Breast epithelium (tissue), 3 donors: ENCODE results near the gene EIF4G3.

Experiments used
- CTCF ChIP-seq, 3 donors: fragments of 450-650 bp; IDR thresholded peaks; one replicate each; pipeline ENCODE4 v1.5.1; 2016 to 2017; ENCODE audit warnings: antibody characterized with exemption in 3 of 3, mild to moderate bottlenecking in 3 of 3, moderate library complexity in 3 of 3
- POLR2A ChIP-seq: fragments of 450-650 bp; IDR thresholded peaks from one replicate; pipeline ENCODE4 v1.6.1; 2016; ENCODE audit warnings: antibody characterized with exemption, mild to moderate bottlenecking, moderate library complexity
- POLR2AphosphoS5 ChIP-seq, 3 donors: sonication (generic); formaldehyde crosslinking; IDR thresholded peaks; one replicate each; pipeline ENCODE4 v1.6.1; 2017; ENCODE audit warnings: antibody characterized with exemption in 3 of 3

GRCh38 chr1:20956272-20956671, 220.4 kb downstream of the EIF4G3 start:
- TF ChIP-seq CTCF (IDR thresholded peaks at IDR 0.05) (no peak), POLR2A (no peak), POLR2AphosphoS5 (IDR thresholded peaks at IDR 0.05) (no peak)
